Stimulated activated CD4-positive, alpha-beta T cell treated with anti-CD3 and anti-CD28 coated beads, Interleukin-1b, Interleukin-23, amount 100 ng/mL, for 48 hours (primary cell): Measurements from ENCODE around the gene COL7A1.

Experiments
- DNase-seq: peaks from one replicate; pipeline ENCODE4 v3.0.0-alpha.2; 2020

Gene COL7A1

GRCh38 chr3:48595075-48595525, at the start of gene COL7A1:
Gene COL7A1, minus strand, starts transcription at chr3:48595329. Its CDS starts 170 bp downstream, at chr3:48595159.
- DNase-seq: no peak

DNA sequence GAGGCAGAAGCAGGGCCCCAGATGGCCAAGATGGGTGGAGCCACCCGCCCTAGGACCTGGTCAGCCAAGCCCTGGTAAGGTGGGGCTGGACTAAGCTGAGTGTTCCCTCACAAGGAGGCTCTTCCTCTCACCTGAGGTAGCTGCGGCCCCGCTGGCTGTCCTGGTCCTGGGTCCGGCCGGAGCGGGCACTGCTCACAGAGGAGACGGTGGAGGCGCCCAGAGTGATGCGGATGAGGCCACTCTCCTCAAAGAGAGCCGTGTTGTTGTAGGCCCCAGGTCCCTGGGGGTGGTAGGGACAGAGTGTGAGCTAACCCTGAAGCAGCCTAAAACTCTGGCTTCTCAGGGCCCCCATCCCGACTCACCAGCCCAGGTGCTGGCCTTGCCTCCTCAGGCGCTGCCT, 47.5 kb upstream of the COL7A1 start:
- no peak for DNase-seq

- DNase-seq: no peak
Observed at GRCh38 chr3:48641396-48641795, 46.3 kb upstream of the COL7A1 start.

GRCh38 chr3:48639944-48640606, 44.9 kb upstream of the COL7A1 start:
- no peak for DNase-seq

DNA sequence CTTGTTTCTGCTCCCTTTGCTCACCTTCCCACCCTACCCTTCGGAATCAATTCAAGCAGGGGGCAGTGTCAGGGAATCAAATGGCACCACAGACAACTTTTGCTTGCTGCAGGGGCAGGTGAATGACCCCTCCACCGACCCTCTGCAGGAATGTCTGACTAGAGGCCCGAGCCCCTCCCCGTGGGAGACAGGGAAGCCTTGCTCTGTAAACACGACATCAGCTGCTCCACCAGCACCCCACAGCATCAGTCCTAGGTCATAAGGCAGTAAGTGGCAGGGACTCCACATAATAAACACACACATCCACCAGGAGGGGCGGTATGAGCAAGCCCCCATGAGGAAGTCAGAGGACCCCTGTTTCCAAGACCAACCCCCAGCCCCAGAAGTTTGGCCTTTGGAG, 42.2 kb upstream of the COL7A1 start:
- no peak for DNase-seq

DNA sequence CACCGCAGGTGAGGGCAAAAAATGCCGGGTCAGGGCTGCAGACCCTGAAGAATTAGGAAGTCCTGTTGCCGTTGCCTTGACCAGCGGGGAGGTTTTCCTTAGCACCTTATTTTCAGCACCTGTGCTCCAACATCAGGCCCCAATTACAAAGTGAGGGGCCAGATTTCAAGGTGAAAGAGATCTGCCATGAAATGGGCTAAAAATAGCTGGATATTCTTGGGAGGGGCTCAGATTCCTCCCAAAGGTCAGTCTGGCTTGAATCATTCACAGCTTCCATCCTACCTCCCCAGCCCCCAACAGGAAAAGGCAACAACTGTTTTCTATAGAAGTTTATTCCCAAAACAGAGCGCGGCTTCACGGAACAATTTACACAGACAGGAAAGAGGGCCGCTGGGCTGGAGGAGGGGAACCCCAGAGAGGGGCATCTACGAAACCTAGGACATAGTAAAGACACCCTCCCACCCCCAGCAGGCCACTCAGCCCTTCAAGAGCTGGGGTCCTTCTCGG, 41.1 kb upstream of the COL7A1 start:
- DNase-seq: no peak

- peak; percentile 94 for DNase-seq
Observed at GRCh38 chr3:48635222-48636021, 40.3 kb upstream of the COL7A1 start, which contains the start of gene SLC26A6. Gene SLC26A6, minus strand, starts transcription at chr3:48635461. Its CDS starts 68 bp downstream, at chr3:48635393.

DNA sequence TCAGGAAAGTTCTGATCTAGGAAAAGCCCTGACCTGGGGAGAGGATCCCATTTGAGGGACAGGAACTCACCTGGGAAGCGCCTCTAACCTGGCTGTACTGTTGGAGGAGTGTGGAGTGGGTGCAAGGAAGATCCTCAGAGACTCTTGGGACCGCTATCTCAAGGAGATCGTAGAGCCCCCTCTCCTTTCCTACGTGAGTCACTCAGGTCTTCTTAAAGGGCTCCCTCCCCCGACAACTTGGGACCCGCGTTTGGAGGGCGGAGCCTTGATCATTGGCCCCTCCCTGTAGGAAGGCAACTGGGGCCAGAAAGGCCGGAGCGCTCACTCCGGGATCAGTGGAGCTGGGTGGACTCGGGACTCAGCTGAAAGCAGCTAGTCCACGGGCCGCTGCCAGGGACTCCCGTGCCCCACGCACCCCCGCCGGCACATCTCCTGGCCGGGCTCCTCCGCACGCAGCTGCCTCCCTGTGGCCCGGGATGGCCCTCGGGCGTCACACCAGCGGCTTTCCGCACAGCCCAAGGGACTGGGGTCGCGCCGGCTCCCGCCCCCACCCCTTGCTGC, 39.6 kb upstream of the COL7A1 start:
- peak; percentile 49 for DNase-seq

DNA sequence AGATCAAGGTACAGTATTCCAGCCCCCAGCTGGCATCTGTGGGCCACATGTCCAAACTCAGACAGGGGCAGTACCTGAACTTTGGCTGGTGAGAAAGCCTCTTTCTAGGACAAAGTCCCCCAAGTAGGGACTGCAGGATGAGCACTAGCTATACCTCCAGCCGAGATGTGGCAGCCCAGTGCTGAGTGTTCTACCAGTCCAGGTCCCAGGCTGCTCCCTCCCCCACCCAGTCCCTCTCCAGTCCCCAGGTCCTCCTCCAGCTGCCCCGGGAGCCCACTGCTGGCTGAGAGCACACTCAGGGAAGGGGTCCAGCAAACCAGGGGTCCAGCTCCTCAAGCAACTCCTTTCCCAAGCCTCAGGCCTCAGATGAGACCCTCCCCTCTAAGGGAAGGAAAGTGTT, 38.6 kb upstream of the COL7A1 start:
- DNase-seq: no peak

DNA sequence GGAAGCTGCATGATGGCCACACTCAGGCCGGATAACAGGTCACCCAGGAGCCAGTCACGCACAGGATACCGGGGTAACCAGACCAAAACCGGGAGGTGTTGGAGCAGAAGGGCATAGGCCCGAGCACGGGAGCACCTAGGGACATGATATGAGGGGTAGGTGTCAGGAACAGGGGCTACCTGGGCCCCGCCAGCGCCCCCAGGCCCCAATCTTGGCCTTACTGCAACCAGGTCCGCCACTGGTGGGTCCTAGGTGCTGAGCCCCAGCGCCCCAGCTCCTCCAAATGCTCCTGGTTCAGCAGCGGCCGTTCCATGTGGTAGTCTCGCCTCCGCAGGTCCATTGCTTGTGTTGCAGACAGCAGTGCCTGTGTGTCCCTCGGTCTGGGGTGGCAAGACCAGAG, 38.1 kb upstream of the COL7A1 start:
- DNase-seq: no peak

- no peak for DNase-seq
Observed at GRCh38 chr3:48631516-48632448, 36.7 kb upstream of the COL7A1 start.

GRCh38 chr3:48630833-48631232, 35.7 kb upstream of the COL7A1 start:
- DNase-seq: no peak

DNA sequence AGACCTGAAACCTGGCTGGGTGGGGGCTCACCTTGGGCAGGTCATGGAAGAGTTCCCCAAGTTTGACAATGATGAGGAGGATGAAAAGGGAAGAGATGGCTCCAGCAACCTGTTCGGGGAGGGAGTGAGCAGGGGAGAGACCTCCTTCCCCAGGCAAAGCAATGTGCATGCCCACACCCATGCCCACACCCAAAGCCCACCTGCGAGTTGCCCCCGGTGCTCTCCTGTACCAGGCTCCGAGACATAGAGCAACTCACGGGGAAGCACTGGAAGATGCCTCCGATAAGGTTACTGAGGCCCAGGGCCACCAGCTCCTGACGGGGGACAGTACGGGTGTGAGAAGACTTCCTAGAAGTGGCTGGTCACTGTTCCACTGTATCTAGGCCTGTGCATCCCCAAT, 35.3 kb upstream of the COL7A1 start:
- no peak for DNase-seq

DNA sequence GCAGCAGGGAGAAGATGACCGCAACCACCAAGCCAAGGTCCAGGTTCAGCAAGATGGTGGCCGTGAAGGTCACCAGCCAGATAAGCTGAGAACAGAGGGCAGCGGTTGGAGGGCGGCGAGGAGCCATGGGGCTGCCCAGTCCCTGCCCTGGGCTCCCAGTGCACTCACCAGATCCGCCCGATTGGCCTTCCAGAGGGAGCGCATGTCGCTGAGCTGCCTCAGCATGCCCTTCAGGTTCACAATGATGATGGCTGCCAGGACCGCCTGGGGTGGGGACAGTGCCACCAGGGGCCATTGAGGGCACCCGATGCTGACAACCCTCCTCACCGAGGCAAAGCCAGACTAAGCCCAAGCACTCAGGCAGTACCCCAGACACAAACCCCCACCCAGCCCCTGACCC, 34.8 kb upstream of the COL7A1 start:
- DNase-seq: no peak

DNA sequence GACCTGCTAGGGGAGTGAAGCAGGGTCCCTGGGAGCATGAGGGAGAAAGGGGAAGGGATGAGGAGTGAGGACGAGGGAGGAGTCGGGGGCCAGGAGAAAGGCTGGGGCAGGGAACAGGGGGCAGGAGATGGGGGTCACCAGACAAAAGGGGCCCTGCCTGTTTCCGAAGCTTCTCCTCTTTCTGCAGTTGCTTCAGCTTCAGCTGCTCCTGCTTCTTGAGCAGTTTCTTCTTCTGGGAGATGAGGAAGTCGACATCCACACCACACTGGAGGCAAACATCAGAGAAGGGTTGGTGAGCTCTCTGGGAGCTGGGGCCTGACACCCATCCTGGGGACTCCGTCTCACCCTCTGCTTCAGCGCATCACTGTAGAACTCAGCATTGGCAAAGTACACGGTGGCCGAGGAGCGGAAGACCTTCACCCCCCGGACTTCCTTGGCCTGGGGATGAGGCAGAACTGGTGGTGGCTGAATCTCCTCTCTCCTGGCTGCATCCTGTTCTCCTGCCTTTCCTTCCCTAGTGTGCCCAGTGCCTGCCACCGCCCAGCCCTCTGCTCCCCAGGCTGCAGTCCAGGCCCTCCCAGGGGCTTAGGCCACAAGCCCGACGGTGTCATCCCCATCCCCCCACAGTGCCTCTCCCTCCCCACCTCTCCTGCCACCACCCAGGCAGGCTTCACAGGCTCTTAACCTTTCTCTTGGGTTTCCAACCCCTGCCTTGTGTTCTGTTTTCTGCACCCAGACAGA, 33.3 kb upstream of the COL7A1 start:
- DNase-seq: no peak

DNA sequence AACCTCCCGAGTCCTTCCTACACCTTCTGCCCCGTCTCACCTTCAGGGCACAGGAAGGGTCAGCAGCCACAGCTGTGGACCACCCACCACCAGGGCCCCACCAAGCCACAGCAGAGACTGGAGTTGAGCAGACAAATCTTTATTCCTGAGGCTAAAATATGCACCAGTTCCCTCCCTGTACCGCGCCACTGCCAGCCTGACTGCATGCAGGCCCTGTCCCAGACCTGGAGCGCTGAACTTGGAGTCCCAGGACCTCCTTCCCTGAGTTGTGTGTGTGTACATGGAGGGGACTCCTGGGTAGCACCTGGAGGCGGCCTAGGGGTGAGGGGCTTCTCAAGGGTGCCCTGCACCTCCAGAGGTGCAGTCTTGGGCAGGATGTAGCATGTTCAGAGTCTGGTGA, 30.5 kb upstream of the COL7A1 start:
- no peak for DNase-seq

- no peak for DNase-seq
Observed at GRCh38 chr3:48624767-48625166, 29.6 kb upstream of the COL7A1 start.

- DNase-seq: no peak
Observed at GRCh38 chr3:48623851-48624547, 28.9 kb upstream of the COL7A1 start.

DNA sequence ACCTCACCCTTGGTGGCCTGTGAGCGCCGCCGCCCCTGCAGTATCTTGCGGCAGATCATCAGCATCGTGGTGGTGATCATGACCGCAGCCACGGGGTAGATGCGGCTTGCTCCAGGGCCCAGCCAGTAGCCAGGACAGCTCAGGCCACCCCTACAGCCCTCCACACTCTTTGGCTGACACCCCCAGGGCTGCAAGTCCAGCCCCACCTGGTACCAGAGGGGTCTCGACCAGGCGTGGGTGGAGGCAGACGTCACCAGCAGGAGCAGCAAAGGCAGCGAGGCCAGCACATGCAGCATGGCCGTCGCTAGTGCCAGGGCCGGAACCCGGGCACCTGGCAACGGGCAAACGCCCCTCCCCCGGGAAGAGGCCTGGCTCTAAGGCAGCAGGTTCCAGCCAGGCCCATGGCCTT, 26.3 kb upstream of the COL7A1 start, which contains the start of gene TMEM89:
Gene TMEM89 (minus strand): TSS at position 309 of the 409 bp plus-strand sequence. CDS start 13 bp downstream, at position 296.
- DNase-seq: no peak

GRCh38 chr3:48619541-48620524, 24.7 kb upstream of the COL7A1 start:
- DNase-seq: no peak
